DMS153 (cell line): ENCODE results near the gene CTSA.

ENCODE experiments used
- DNase-seq: peaks from one replicate; lab custom pipeline; 2025; lab: John Stamatoyannopoulos, UW

Gene CTSA

GRCh38 chr20:45890985-45891983 is at the start of gene CTSA, which contains the start of gene NEURL2:
TSS of gene CTSA (plus strand) at chr20:45891335. CDS start at chr20:45891569, 234 bp downstream.
TSS of gene NEURL2 (minus strand) at chr20:45891208. CDS start at chr20:45890991, 217 bp downstream.
- DNase-seq = peak; percentile 53

GRCh38 chr20:45841407-45842129 is 49.6 kb upstream of the CTSA start:
- no peak for DNase-seq

DNA sequence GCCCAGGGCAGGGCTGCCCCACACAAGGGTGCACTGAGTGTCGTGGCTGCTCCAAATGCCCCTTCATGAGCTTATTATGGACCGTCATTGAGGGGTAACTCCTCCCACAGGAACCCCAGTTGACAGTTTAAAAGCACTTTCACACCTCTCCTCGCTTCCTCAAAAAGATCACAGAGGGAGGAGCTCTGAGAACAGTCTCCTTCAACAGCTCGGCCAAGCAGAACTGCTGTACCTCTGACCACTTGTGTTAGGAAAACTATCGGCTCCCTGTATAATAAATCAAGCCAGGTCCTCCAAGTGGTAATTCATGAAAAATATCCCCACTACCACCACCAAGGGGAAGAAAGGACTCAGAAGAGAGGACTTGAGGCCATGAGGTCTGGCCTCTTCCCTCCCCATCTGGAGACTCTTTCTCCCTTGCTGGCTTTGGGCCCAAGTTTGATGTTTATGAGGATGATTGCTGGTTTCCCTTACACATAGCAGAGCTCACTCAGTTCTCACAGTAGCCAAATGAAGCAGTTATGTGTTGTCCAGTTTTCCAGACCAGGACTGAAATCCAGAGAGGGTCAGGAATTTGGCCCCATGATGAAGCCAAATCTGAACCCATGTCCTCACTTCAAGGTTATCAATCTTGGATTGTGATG is 48.8 kb upstream of the CTSA start:
- DNase-seq = no peak

DNA sequence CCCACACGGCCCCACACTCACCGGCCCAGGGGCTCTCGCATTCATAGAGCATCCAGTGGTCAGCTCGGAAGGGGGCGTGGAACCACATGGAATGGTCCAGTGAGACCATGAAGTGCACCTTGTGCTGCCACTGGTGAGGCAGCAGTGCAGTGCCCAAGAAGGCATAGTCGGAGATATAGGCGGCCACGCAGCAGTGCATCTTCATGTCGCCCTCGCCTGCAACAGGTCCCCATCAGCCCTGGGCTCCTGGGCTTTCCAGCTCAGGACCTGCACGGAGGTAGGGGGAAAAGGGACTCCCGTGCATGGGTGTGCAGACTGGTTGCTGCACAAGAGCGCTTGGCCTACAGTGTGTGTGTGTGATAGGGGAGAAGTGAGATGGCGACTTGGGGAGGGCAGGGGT is 47.6 kb upstream of the CTSA start:
- DNase-seq = no peak

DNA sequence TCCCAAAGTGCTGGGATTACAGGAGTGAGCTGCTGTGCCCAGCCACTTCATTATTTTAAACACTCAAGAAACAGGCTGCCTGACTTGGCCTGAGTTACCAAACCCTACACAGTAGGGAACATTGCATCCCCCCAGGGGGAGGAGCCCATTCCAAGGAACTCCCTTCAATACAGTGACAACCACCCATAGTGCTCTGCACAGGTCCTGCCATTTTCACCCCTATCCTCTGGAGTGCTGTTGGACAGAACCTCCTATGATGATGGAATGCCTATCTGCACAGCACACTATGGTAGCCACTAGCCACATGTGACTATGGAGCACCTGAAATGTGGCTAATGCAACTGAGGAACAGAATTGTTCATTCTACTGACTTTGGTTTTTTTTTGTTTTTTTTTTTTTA is 45.7 kb upstream of the CTSA start:
- DNase-seq = no peak

DNA sequence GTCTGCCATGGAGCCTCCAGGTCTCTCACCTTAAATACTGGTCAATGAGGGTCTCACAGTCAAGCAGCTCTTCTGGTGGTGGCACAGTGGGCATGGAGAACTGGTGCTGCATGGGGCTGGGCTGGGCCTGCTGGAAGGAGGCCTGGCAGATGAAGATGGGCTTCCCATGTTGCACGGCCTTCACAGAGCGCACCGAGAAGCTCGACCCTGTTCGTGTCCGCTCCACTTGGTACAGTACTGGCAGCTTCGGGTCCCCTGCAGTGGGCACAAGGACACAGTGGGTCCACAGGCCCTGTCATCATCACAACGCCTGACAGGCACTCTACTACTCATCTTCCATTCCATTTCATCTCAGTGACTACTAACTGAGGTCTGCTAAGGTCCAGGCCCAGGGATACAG is 42.7 kb upstream of the CTSA start:
- no peak for DNase-seq

GRCh38 chr20:45848969-45849582 is 42.1 kb upstream of the CTSA start:
- DNase-seq = no peak

GRCh38 chr20:45850238-45850637 is 40.9 kb upstream of the CTSA start:
- no peak for DNase-seq

DNA sequence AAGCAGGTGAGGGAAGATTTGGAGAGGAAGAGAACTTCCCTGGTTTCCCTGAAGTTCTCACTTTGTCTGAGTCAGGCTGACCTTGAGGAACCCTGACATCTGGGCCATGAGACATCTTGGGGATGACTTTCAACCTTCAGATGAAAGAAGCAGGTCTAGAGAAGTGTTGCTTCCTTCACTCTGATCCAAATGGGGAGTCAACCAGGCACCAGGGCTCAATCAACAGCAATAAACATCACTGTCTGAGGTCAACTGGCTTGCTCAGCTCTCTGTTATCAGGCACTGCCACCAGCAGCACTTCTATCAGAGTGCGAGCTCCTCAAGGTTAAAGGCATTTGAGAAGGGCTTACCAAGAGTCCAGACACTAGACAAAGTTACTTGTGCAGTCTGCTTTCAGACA is 40.2 kb upstream of the CTSA start:
- no peak for DNase-seq

GRCh38 chr20:45851501-45851900 is 39.6 kb upstream of the CTSA start:
- DNase-seq = no peak

- no peak for DNase-seq
Observed at GRCh38 chr20:45852326-45852725, 38.8 kb upstream of the CTSA start.

- no peak for DNase-seq
Observed at GRCh38 chr20:45853484-45853883, 37.7 kb upstream of the CTSA start.

GRCh38 chr20:45857114-45857881 is 33.8 kb upstream of the CTSA start, which contains the start of the genes ACOT8 and ZSWIM3:
TSS of gene ACOT8 (minus strand) at chr20:45857392. CDS start at chr20:45857315, 77 bp downstream.
TSS of gene ZSWIM3 (plus strand) at chr20:45857614. CDS start at chr20:45857826, 212 bp downstream.
- peak; percentile 99 for DNase-seq

GRCh38 chr20:45857882-45858216 is 33.3 kb upstream of the CTSA start:
- DNase-seq = no peak

DNA sequence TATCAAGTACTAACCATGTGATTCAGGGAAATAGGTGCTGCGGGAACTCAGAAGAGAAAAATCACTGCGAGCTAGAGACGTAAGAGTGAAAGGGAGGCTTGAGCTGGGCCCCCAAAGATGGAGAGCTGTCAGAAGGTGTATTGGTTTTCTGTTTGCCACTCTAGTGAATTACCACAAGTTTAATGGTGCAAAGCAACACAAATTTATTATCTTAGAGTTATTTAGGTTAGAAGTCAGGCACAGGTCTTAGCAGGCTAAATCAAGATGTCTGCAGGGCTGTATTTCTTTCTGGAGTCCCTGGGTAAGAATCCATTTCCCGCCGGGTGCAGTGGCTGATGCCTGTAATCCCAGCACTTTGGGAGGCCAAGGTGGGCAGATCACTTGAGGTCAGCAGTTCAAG is 31.2 kb upstream of the CTSA start:
- DNase-seq = no peak

GRCh38 chr20:45860560-45861220 is 30.4 kb upstream of the CTSA start:
- no peak for DNase-seq

DNA sequence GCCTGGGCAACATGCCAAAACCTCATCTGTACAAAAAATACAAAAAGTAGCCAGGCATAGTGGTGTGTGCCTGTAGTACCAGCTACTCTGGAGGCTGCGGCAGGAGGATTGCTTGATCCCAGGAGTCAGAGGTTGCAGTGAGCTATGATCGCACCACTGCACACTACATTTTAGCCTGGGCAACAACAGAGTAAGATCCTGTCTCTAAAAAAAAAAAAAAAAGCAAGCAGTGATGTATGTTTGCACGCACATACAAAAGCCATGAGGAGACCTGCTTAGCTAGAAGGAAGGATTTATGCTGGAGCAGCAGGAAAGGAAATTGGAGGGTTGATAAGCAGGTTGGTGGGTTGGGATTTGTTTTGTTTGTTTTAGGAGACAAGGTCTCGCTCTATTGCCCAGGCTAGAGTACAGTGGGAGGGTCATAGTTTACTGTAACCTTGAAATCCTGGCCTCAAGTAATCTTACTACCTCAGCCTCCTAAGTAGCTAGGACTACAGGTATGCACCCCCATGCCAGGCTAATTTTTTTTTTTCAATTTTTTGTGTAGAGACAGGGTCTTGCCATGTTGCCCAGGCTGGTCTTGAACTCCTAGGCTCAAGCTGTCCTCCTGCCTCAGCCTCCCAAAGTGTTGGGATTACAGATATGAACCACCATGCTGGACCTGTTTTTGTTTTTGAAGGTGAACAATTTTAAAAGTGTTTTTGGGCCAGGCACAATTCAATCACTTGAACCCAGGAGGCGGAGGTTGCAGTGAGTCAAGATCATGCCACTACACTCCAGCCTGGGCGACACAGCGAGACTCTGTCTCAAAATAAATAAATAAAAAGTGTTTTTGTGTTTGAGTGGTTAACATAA is 29.7 kb upstream of the CTSA start:
- peak; percentile 44 for DNase-seq

- DNase-seq = peak; percentile 42
Observed at GRCh38 chr20:45863543-45864470, 27.3 kb upstream of the CTSA start.
